HepG2 (cell line): Measurements from ENCODE around the gene LLGL2. TPM values are rescaled to one million over a fixed set of nuclear protein-coding genes. Genes with fewer than 3 reads are reported as not detected.

Source experiments
- ATAC-seq: fragments of 200-7000 bp; cut with Tn5 transposase; 3 replicates; pipeline ENCODE4 v1.9.1; 2020; ENCODE audit warnings: mild to moderate bottlenecking, moderate library complexity
- BruUV-seq: library from RNA; stranded (reverse); fragments of 400-500 nt; replicated peaks from 2 replicates; lab custom pipeline; 2021; lab: Mats Ljungman, UMichigan
- CTCF ChIA-PET: fragments of 300-600 bp; formaldehyde crosslinking; extraction: SDS; loops from one replicate; lab custom pipeline; 2021; ENCODE audit warnings: low total read pairs, inconsistent platforms, low intra/inter-chr PET ratio; lab: Yijun Ruan, JAX
- POLR2A ChIA-PET: fragments of 350-600 bp; sonication (Branson Sonifier 250); formaldehyde crosslinking; loops from one replicate; lab custom pipeline; 2020; ENCODE audit warnings: antibody characterized with exemption, inconsistent platforms; lab: Yijun Ruan, JAX
- DNase-seq: peaks from one replicate; pipeline ENCODE4 v3.0.0-alpha.2; 2015; ENCODE audit warnings: low spot score
- FAIRE-seq: peaks from 3 replicates; lab custom pipeline; 2011; peaks lifted over from hg19 to GRCh38; lab: Jason Lieb, UNC
- H2AFZ ChIP-seq: one replicate; pipeline ENCODE4 v1.6.1; 2011; ENCODE audit warnings: low read length, inconsistent platforms
- H3K27ac ChIP-seq: fragments of 300-600 bp; 3 replicates; pipeline ENCODE4 v1.8.0; 2011; ENCODE audit warnings: mixed run types, mild to moderate bottlenecking, mixed read lengths, low read length, inconsistent platforms; ENCODE audit not compliant: insufficient read depth; ENCODE audit errors: extremely low read length
- H3K27me3 ChIP-seq, 2 experiments: fragments of 200-600 bp in 1 of 2; 2 replicates in 1 of 2; 3 replicates in 1 of 2; pipeline versions ENCODE4 v1.6.0 to v1.8.0; 2011; ENCODE audit warnings: low read length in 2 of 2, mild to moderate bottlenecking in 2 of 2, moderate library complexity in 2 of 2, inconsistent platforms in 1 of 2; ENCODE audit not compliant: insufficient read depth in 2 of 2, control insufficient read depth in 1 of 2
- H3K36me3 ChIP-seq, 2 experiments: fragments of 200-600 bp in 1 of 2; replicated peaks in 1 of 2; 2 replicates in 1 of 2; 3 replicates in 1 of 2; pipeline versions ENCODE4 v1.5.1 to v1.8.0; 2011; ENCODE audit warnings: low read length in 2 of 2, inconsistent platforms in 1 of 2; ENCODE audit not compliant: insufficient read depth in 2 of 2, control insufficient read depth in 1 of 2
- H3K4me1 ChIP-seq: 2 replicates; pipeline ENCODE4 v1.5.1; 2012; ENCODE audit warnings: low read length, inconsistent platforms; ENCODE audit not compliant: insufficient read depth
- H3K4me2 ChIP-seq: 2 replicates; pipeline ENCODE4 v1.6.0; 2011; ENCODE audit warnings: low read depth, low read length, inconsistent platforms
- H3K4me3 ChIP-seq, 3 experiments: fragments of 200-600 bp in 1 of 3; sonication (generic), shearing (Covaris generic) in 1 of 3; replicated peaks in 1 of 3; 2 replicates each; pipeline ENCODE4 v1.5.1; 2011 to 2016; ENCODE audit warnings: low read length in 3 of 3, inconsistent platforms in 2 of 3, low read depth in 2 of 3, mild to moderate bottlenecking in 2 of 3, control low read depth in 1 of 3, mixed read lengths in 1 of 3; ENCODE audit not compliant: insufficient read depth in 1 of 3
- H3K79me2 ChIP-seq: one replicate; pipeline ENCODE4 v1.6.1; 2011; ENCODE audit warnings: low read length, inconsistent platforms; ENCODE audit not compliant: insufficient read depth
- H3K9ac ChIP-seq: 2 replicates; pipeline ENCODE4 v1.6.0; 2011; ENCODE audit warnings: mild to moderate bottlenecking, low read depth, low read length, inconsistent platforms; ENCODE audit not compliant: insufficient read depth
- H3K9me3 ChIP-seq: 2 replicates; pipeline ENCODE4 v1.5.1; 2012; ENCODE audit warnings: mild to moderate bottlenecking, low read length
- H4K20me1 ChIP-seq: 2 replicates; pipeline ENCODE4 v1.6.0; 2011; ENCODE audit warnings: inconsistent platforms, mild to moderate bottlenecking, low read length, moderate library complexity; ENCODE audit not compliant: insufficient read depth
- FOXC1 ChIP-seq: sonication (generic); formaldehyde crosslinking; IDR thresholded peaks from 2 replicates; pipeline ENCODE4 v1.8.0; 2022; ENCODE audit warnings: mild to moderate bottlenecking, missing genetic modification reagents, borderline replicate concordance
- KAT2B ChIP-seq: fragments of 150-350 bp; IDR thresholded peaks from 2 replicates; pipeline ENCODE4 v1.6.1; 2014; ENCODE audit warnings: low read depth, low read length, borderline replicate concordance
- LCORL ChIP-seq, 2 experiments: fragments of 450-650 bp in 1 of 2; sonication (generic) in 1 of 2; formaldehyde crosslinking in 1 of 2; IDR thresholded peaks; 2 replicates each; pipeline versions ENCODE4 v1.5.0 to v1.6.1; 2017 to 2020; ENCODE audit warnings: antibody characterized with exemption in 1 of 2, missing genetic modification reagents in 1 of 2
- MED8 ChIP-seq: sonication (generic); formaldehyde crosslinking; IDR thresholded peaks from 2 replicates; pipeline ENCODE4 v1.8.1; 2023; ENCODE audit warnings: mild to moderate bottlenecking, missing genetic modification reagents; ENCODE audit not compliant: insufficient replicate concordance
- MEF2D ChIP-seq: sonication (generic); formaldehyde crosslinking; IDR thresholded peaks from 2 replicates; pipeline ENCODE4 v1.5.1; 2020; ENCODE audit warnings: mild to moderate bottlenecking, missing genetic modification reagents
- ONECUT2 ChIP-seq: sonication (generic); formaldehyde crosslinking; IDR thresholded peaks from 2 replicates; pipeline ENCODE4 v1.4.0; 2020; ENCODE audit warnings: missing genetic modification reagents
- RCOR2 ChIP-seq: IDR thresholded peaks from 2 replicates; pipeline ENCODE4 v1.6.1; 2016; ENCODE audit warnings: missing biosample characterization, missing genetic modification reagents
- ZBTB38 ChIP-seq: sonication (generic); formaldehyde crosslinking; IDR thresholded peaks from 2 replicates; pipeline ENCODE4 v1.5.1; 2020; ENCODE audit warnings: mild to moderate bottlenecking, missing genetic modification reagents
- ZNF713 ChIP-seq: sonication (generic); formaldehyde crosslinking; IDR thresholded peaks from 2 replicates; pipeline ENCODE4 v1.4.0; 2020; ENCODE audit warnings: mild to moderate bottlenecking, missing genetic modification reagents
- WGBS: methylation state at CpG from one replicate; pipeline ENCODE4 v1.1.6; 2017; ENCODE audit warnings: low lambda C conversion rate; 5-methylcytosine and 5-hydroxymethylcytosine counted together
- in situ Hi-C: cut with HindIII; loops from 2 replicates; pipeline ENCODE4 v1.10.0; 2017; ENCODE audit warnings: low pct_unique_long_range_greater_than_20kb; ENCODE audit not compliant: extremely low pct_ligation_motif_present
- intact Hi-C: fragments of 100-400 bp; cut with micrococcal nuclease; formaldehyde crosslinking; loops from one replicate; pipeline ENCODE4 v1.10.0; 2022; ENCODE audit not compliant: unreplicated experiment
- polyA plus RNA-seq, 8 experiments: library from polyadenylated mRNA; depleted of rRNA in 3 of 8; stranded (reverse) in 7 of 8; unstranded in 1 of 8; fragments of >200 nt; fragmentation: Illumina TruSeq in 4 of 8; extraction: Trizol in 4 of 8; gene quantifications; 2 replicates each; pipeline versions ENCODE4 v1.2.1 to v1.2.3, GENCODE V29; 2011 to 2016; ENCODE audit warnings: low read depth in 4 of 8, missing spikeins in 1 of 8, mixed read lengths in 1 of 8; ENCODE audit not compliant: insufficient read depth in 1 of 8
- total RNA-seq, 5 experiments: library from RNA; depleted of rRNA; stranded (reverse); fragments of >200 nt; fragmentation: Illumina TruSeq; extraction: Trizol; gene quantifications; 2 replicates each; pipeline ENCODE4 v1.2.3, GENCODE V29; 2016; ENCODE audit warnings: low read depth in 1 of 5
- TF ChIP-seq, protein P1 (sequence below): sonication (generic); formaldehyde crosslinking; IDR thresholded peaks from 2 replicates; pipeline ENCODE4 v1.5.0; 2020; ENCODE audit warnings: mild to moderate bottlenecking, missing genetic modification reagents

The LLGL2 gene
- total and polyA plus RNA-seq, 2 of the 13 experiments (the other 11 are each of a cell fraction or from before 2014, with no cell fraction given), result 83.0 to 86.7 TPM

- no peaks in the 10 kb centered on the region for H3K9me3 ChIP-seq
- TF ChIP-seq LCORL (IDR thresholded peaks at IDR 0.05), result no peak
- TF ChIP-seq LCORL (CRISPR knock-in tag; IDR thresholded peaks at IDR 0.05), result no peak
- no peak for TF ChIP-seq ZNF713
- TF ChIP-seq, protein P1, sequence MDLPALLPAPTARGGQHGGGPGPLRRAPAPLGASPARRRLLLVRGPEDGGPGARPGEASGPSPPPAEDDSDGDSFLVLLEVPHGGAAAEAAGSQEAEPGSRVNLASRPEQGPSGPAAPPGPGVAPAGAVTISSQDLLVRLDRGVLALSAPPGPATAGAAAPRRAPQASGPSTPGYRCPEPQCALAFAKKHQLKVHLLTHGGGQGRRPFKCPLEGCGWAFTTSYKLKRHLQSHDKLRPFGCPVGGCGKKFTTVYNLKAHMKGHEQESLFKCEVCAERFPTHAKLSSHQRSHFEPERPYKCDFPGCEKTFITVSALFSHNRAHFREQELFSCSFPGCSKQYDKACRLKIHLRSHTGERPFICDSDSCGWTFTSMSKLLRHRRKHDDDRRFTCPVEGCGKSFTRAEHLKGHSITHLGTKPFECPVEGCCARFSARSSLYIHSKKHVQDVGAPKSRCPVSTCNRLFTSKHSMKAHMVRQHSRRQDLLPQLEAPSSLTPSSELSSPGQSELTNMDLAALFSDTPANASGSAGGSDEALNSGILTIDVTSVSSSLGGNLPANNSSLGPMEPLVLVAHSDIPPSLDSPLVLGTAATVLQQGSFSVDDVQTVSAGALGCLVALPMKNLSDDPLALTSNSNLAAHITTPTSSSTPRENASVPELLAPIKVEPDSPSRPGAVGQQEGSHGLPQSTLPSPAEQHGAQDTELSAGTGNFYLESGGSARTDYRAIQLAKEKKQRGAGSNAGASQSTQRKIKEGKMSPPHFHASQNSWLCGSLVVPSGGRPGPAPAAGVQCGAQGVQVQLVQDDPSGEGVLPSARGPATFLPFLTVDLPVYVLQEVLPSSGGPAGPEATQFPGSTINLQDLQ (CRISPR knock-in tag), result no peak
- TF ChIP-seq KAT2B, result no peak
- no peak for TF ChIP-seq FOXC1
- TF ChIP-seq MED8 (CRISPR knock-in tag), result no peak
- TF ChIP-seq MEF2D (CRISPR knock-in tag), result no peak
- TF ChIP-seq ZBTB38 (CRISPR knock-in tag), result no peak
- TF ChIP-seq ONECUT2, result no peak
- no peak for TF ChIP-seq RCOR2 (CRISPR knock-in tag)
- H3K9ac ChIP-seq, result no peak overlapping the region
- no peak for DNase-seq
- no peaks in the 10 kb centered on the region for H3K79me2 ChIP-seq
- H3K4me3 ChIP-seq, result no peak overlapping the region
- WGBS, result 21% methylated on average over 9 of the region's 9 CpGs
- intact Hi-C loops, result no loop called here
- no peak overlapping the region for H2AFZ ChIP-seq
- no TSS peak for BruUV-seq
- H3K36me3 ChIP-seq, result no peaks in the 10 kb centered on the region
- H3K27ac ChIP-seq, result no peak overlapping the region
- FAIRE-seq, result no peak
- H4K20me1 ChIP-seq, result no peaks in the 10 kb centered on the region
- no peak overlapping the region for H3K4me2 ChIP-seq
- in situ Hi-C loops, result no loop called here
- CTCF ChIA-PET, result interaction anchor here (1.1 kb wide), 1 partner anchor 14 kb away, joined by 4 read pairs; no protein-coding TSS in a partner anchor
- POLR2A ChIA-PET, result interaction anchor here (0.8 to 3.0 kb wide), 3 partner anchors 8 to 177 kb away, joined by 3 to 40 read pairs (median 3); no protein-coding TSS in a partner anchor
- no peak; the same call in 1 of the 3 replicates for ATAC-seq
- peaks cover 2 to 11% of the 10 kb centered on the region in 2 experiments; a peak in 2 of 5 replicates for H3K27me3 ChIP-seq
- H3K4me1 ChIP-seq, result peaks cover 14% of the 10 kb centered on the region; the same call in 1 of the 2 replicates
Measured at GRCh38 chr17:75603123-75603522, 77.6 kb downstream of the LLGL2 start.
